SIG-M5 treated with dmso at 0.1 percent for 504 hours (cell line): Measurements from ENCODE around the gene THSD4.
"Not testable (repeated sequence)": the region's sequence is repeated elsewhere in the genome, so short reads cannot be mapped to it uniquely, and the experiment has no call there.

Experiments
- DNase-seq: peaks from one replicate; lab custom pipeline; 2025; ENCODE audit not compliant: unreplicated experiment; lab: John Stamatoyannopoulos, UW

THSD4 gene

GRCh38 chr15:71400294-71400693, 285.0 kb downstream of the THSD4 start:
- DNase-seq, result no peak

GRCh38 chr15:71401728-71402127, 286.5 kb downstream of the THSD4 start:
- not testable (repeated sequence) for DNase-seq

GRCh38 chr15:71409541-71409940, 294.3 kb downstream of the THSD4 start:
- no peak for DNase-seq

DNA sequence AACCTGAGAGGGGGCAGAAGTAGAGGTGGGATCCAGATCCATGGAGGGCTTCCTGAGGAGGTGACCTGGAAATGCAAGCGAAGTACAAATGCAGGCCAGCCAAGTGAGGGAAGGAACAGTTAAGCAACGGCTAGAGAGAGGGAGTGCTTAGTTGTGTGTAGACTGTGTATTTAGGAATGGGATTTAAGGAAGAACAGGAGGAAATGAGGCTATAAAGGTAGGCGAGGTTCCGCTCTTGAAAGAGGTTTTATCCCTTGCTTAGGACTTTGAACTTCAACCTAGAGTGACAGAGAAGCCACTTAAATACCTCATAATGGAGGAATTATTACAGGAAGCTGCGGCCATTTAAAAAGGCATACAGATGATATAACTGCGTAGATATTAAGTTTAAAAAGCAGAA, 295.1 kb downstream of the THSD4 start:
- no peak for DNase-seq

GRCh38 chr15:71411538-71412482, 296.5 kb downstream of the THSD4 start:
- DNase-seq, result no peak

DNA sequence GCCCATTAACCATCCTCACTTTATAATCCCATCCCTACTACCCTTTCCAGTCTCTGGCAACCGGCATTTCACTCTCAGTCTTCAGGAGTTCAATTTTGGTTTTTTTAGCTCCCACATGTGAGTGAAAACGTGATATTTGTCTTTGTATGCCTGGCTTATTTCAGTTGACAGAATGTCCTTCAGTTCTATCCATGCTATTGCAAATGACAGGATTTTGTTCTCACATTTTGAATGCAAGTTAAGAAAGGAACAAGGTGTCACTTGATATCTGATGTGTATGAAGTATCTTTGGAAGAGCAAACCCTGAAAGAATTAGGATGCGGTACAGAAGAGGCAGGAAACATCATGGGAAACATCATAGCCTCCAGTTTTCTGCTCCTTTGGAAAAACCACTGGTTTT, 298.1 kb downstream of the THSD4 start:
- no peak for DNase-seq

GRCh38 chr15:71414853-71415252, 299.6 kb downstream of the THSD4 start:
- no peak for DNase-seq

- no peak for DNase-seq
Measured at GRCh38 chr15:71422530-71423259, 307.4 kb downstream of the THSD4 start.

GRCh38 chr15:71424765-71425164, 309.5 kb downstream of the THSD4 start:
- DNase-seq, result no peak

DNA sequence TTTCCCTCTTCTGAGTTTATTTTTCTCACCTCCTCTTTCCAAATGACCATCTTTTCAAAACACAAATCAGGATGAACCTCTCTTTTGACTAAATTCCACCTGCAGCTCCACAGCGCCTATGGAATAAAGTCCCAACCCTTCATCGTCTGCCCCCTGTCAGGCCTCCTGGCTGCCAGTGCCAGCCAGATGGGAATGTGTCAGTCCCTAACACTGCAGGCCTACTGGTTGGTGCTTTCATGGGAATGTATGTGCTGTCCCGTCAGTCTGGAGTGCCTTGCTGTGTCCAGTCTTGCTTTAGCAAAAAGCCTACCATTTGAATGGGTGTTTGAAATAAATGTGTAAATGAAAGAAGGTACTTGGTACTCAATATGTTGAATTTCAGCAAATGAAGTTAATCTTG, 310.1 kb downstream of the THSD4 start:
- no peak for DNase-seq

DNA sequence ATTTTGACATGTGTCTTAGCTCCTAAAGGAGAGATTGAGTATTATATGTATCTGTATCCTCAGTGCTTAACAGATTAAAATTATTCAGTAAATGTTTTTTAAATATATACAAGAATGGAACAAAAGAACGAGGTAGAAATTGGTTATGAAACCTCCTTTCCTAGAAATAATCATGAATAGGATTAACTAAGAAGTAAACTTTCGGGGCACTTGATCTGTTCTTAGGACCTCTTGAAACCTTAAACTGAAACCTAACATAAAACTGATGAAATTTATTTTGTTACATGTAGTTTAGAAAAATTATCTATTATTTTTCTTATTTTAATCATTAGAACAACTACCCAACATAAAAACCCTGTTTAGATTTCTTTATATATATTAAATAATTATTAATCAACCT, 311.5 kb downstream of the THSD4 start:
- no peak for DNase-seq

DNA sequence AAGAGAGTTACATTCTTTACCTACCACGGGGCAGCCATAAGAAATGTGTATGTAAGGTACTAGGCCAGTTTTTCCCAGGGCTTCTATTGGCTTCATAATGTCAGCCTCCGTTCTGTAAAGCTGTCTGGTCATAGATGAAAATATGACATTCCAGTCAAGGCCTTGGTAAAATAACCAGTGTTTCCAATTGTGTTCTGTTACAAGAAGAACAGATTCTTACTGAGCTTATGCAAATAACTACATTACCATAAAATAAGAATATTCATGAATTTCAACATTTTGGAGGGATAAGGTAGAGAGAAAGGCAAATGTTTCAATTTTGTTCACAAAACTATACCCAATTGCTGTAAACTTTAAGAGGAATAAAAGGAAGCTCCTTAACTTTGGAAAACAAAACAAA, 315.5 kb downstream of the THSD4 start:
- DNase-seq, result no peak

- no peak for DNase-seq
Measured at GRCh38 chr15:71431343-71432336, 316.4 kb downstream of the THSD4 start.

DNA sequence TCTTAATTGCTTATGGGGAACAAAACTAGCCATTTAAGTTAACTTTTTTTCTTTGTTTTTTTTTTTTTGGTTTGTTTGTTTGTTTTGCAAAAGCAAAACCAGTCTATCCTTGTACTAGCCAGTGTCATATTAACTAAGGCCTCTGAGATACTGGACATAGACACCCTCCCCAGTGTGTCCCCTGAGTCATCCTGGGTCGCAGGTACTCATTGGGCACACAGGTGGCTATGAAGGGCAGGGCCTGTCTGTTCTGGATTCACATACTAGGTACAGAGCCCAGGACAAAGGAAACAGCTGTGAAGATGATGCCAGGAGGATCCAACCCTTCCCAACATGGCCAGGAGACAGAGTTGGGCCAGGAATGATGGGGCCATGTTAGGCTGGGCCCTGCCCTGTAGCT, 318.1 kb downstream of the THSD4 start:
- DNase-seq, result no peak

DNA sequence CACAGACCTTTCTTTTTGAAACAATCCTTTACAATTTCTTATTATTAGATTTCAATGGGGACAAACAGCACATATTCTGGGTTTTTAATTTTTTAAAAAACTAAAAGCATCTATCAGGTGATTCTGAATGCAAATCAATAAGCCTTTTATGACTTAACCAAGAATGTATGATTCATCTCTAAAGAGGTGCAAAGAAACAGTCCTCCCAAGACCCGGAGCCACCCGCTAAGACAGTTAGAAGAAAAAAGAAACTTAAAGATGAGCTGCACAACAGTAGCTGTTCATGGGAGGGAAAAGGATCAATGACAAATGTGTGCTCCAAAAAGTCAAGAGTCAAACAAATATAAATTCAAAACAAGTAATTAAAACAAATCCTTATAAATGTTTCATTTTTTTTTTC, 319.5 kb downstream of the THSD4 start:
- no peak for DNase-seq

DNA sequence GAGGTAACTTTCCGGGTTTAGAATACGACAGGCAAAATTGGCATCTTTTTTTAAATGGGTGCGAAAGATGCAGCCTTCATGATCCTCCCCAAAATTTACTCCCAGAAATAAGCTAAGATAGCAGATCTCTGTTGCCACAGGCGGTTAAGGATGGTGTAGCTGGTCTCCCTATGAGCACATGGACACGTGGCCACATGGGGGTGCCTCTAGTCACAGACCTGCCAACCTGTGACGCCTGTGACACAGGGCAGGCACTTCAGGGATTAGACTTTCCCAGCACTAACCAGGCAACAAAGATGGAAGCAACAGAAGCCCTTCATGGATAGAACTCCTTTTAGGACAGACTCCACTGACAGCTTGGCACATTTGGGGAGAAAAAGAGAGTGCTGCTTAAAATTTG, 320.3 kb downstream of the THSD4 start:
- no peak for DNase-seq

DNA sequence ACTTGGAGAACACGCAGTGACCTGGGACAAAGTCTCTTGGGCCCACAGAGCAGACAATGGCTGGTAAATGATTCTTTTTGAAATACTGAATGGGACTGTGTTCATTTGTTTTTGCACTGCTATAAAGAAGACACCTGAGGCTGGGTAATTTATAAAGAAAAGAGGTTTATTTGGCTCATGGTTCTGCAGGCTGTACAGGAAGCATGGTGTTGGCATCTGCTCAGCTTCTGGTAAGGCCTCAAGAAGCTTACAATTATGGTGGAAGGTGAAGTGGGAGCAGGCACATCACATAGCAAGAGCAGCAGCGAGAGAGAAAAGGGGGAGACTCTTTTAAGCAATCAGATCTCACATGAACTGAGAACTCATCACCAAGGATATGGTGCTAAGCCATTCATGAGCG, 321.6 kb downstream of the THSD4 start:
- DNase-seq, result no peak

DNA sequence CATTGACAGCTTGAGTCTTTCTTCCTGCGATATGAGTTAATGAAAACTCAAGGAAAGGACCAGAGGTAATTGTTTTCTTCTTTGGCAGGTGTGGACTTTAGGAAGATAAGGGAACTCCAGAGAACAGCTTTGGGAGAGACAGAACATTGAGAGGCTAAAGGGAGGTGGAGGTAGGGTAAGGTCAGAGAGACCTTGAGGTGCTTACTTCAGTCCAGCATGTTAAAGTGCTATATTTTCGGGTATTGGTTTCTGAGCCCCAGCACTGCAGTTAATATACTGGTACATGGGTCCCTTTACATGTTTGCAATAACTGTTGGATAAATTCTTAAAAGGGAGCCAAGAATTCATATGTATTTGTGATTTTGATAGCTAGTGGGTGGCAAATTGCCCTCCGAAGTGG, 322.1 kb downstream of the THSD4 start:
- no peak for DNase-seq

DNA sequence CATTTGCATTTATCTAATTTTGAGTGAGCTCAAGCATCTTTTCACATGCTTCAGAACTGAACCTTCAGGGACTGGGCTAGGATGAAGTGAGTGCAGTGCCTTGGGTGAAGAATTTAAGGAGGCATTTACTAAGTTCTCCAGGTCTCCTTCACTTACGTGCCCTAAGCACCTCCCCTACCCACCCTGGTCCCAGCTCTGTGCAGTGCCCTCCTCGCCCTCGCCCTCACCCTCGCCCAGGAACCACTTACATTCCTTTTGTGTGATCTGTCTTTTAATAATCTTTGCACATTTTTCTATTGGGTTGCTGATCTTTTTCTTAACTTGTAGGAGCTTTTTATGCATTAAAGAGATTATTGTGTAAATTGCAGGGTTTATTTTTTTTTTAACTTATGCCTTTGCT, 322.6 kb downstream of the THSD4 start:
- DNase-seq, result no peak

- not testable (repeated sequence) for DNase-seq
Measured at GRCh38 chr15:71439478-71439877, 324.2 kb downstream of the THSD4 start.

- peak; percentile 70 for DNase-seq
Measured at GRCh38 chr15:71440489-71441110, 325.3 kb downstream of the THSD4 start.
